Stomach (tissue), 4 donors: ENCODE results near the gene TCAIM.

Experiments
- CTCF ChIP-seq, 7 experiments: fragments of 450-650 bp in 4 of 7; fragments of 200-600 bp in 3 of 7; sonication (generic) in 3 of 7; IDR thresholded peaks; one replicate each; pipeline ENCODE4 v1.5.1; 2016 to 2019; ENCODE audit warnings: antibody characterized with exemption in 7 of 7, control low read depth in 2 of 7, mild to moderate bottlenecking in 1 of 7
- POLR2AphosphoS5 ChIP-seq, 3 donors: sonication (generic); formaldehyde crosslinking; IDR thresholded peaks; one replicate each; pipeline ENCODE4 v1.6.1; 2016; ENCODE audit warnings: antibody characterized with exemption in 3 of 3

- no peak for TF ChIP-seq CTCF (IDR thresholded peaks at IDR 0.05)
- no peak for TF ChIP-seq POLR2AphosphoS5 (IDR thresholded peaks at IDR 0.05)
These were observed 36.9 kb downstream of the TCAIM start for GRCh38 chr3:44375450-44375849.
